Activated gamma-delta T cell treated with anti-CD3 and anti-CD28 coated beads, Interleukin-2, amount 50 U/mL, for 16 hours (primary cell): ENCODE results near the gene LEMD2.

Experiments used
- DNase-seq: peaks from one replicate; pipeline ENCODE4 v3.0.0-alpha.2; 2020; ENCODE audit warnings: low read depth

The LEMD2 gene

GRCh38 chr6:33738153-33738552 is 50.8 kb downstream of the LEMD2 start:
- DNase-seq: no peak

- no peak for DNase-seq
Measured at GRCh38 chr6:33737267-33738026, 51.5 kb downstream of the LEMD2 start.

GRCh38 chr6:33735216-33735615 is 53.7 kb downstream of the LEMD2 start:
- no peak for DNase-seq

- DNase-seq: no peak
Measured at GRCh38 chr6:33733709-33734007, 55.3 kb downstream of the LEMD2 start.

- no peak for DNase-seq
Measured at GRCh38 chr6:33732817-33733708, 55.9 kb downstream of the LEMD2 start.

GRCh38 chr6:33732385-33732784 is 56.5 kb downstream of the LEMD2 start:
- DNase-seq: no peak

GRCh38 chr6:33731751-33732282 is 57.1 kb downstream of the LEMD2 start:
- DNase-seq: no peak

- DNase-seq: no peak
Measured at GRCh38 chr6:33731035-33731434, 57.9 kb downstream of the LEMD2 start.

GRCh38 chr6:33730611-33731010 is 58.3 kb downstream of the LEMD2 start:
- no peak for DNase-seq

- no peak for DNase-seq
Measured at GRCh38 chr6:33729059-33729458, 59.9 kb downstream of the LEMD2 start.

GRCh38 chr6:33728438-33728837 is 60.5 kb downstream of the LEMD2 start:
- no peak for DNase-seq

GRCh38 chr6:33727932-33728331 is 61.0 kb downstream of the LEMD2 start:
- no peak for DNase-seq

- no peak for DNase-seq
Measured at GRCh38 chr6:33727126-33727525, 61.8 kb downstream of the LEMD2 start.

- no peak for DNase-seq
Measured at GRCh38 chr6:33726696-33727095, 62.2 kb downstream of the LEMD2 start.

GRCh38 chr6:33725891-33726673 is 62.8 kb downstream of the LEMD2 start:
- DNase-seq: no peak

GRCh38 chr6:33725222-33725621 is 63.7 kb downstream of the LEMD2 start:
- DNase-seq: no peak

- no peak for DNase-seq
Measured at GRCh38 chr6:33724102-33725023, 64.6 kb downstream of the LEMD2 start.

GRCh38 chr6:33723371-33724085 is 65.4 kb downstream of the LEMD2 start:
- DNase-seq: no peak

GRCh38 chr6:33722103-33722623 is 66.8 kb downstream of the LEMD2 start:
- no peak for DNase-seq

GRCh38 chr6:33721508-33721907 is 67.4 kb downstream of the LEMD2 start:
- DNase-seq: no peak
